Lower leg skin (tissue), 3 donors: ENCODE data around the gene ZBTB20.

Source experiments
- POLR2A ChIP-seq, 2 donors: fragments of 450-650 bp; IDR thresholded peaks; one replicate each; pipeline ENCODE4 v1.6.1; 2016 to 2017; ENCODE audit warnings: antibody characterized with exemption in 2 of 2, mild to moderate bottlenecking in 1 of 2, moderate library complexity in 1 of 2
- TF ChIP-seq, protein P1 (sequence below), 3 donors: fragments of 450-650 bp; IDR thresholded peaks; one replicate each; pipeline ENCODE4 v1.5.1; 2016; ENCODE audit warnings: antibody characterized with exemption in 3 of 3, mild to moderate bottlenecking in 3 of 3, moderate library complexity in 2 of 3

- TF ChIP-seq, protein P1, sequence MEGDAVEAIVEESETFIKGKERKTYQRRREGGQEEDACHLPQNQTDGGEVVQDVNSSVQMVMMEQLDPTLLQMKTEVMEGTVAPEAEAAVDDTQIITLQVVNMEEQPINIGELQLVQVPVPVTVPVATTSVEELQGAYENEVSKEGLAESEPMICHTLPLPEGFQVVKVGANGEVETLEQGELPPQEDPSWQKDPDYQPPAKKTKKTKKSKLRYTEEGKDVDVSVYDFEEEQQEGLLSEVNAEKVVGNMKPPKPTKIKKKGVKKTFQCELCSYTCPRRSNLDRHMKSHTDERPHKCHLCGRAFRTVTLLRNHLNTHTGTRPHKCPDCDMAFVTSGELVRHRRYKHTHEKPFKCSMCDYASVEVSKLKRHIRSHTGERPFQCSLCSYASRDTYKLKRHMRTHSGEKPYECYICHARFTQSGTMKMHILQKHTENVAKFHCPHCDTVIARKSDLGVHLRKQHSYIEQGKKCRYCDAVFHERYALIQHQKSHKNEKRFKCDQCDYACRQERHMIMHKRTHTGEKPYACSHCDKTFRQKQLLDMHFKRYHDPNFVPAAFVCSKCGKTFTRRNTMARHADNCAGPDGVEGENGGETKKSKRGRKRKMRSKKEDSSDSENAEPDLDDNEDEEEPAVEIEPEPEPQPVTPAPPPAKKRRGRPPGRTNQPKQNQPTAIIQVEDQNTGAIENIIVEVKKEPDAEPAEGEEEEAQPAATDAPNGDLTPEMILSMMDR (IDR thresholded peaks at IDR 0.05), result no peak
- no peak for TF ChIP-seq POLR2A (IDR thresholded peaks at IDR 0.05)
Observed at GRCh38 chr3:115087512-115087911, 59.6 kb downstream of the ZBTB20 start.
